GM18502 (cell line): Measurements from ENCODE around the gene RAB20.

Experiments
- ATAC-seq: cut with Tn5 transposase; IDR thresholded peaks from one replicate; pipeline ENCODE4 v1.9.1; 2021; ENCODE audit warnings: mild to moderate bottlenecking; ENCODE audit not compliant: unreplicated experiment, poor library complexity

Gene RAB20

DNA sequence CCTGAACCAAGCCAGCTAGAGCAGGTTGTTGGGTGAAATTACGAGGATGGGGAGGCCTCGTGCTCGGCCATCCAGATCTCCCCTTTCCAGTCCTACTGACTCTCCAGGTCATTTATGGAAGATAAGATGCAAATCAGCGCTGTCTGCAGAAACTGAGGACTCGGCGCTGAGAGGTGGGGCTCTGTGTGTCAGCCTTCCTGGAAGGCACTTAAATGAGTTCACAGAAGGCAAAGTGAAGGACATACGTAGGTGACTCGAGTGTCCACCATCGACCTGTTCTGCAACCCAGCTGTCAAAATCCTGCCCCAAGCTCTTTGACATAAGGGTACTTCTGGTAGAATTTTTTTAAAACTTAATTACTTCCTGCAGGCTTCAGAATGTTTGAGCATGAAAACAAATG, 86.4 kb downstream of the RAB20 start:
- ATAC-seq: no peak

GRCh38 chr13:110474713-110475112, 86.8 kb downstream of the RAB20 start:
- no peak for ATAC-seq
